GM18858 (cell line): Measurements from ENCODE around the gene INHBE.
"Not testable (repeated sequence)": the region's sequence is repeated elsewhere in the genome, so short reads cannot be mapped to it uniquely, and the experiment has no call there.

Source experiments
- ATAC-seq: cut with Tn5 transposase; IDR thresholded peaks from one replicate; pipeline ENCODE4 v1.9.1; 2021; ENCODE audit not compliant: unreplicated experiment

INHBE gene

DNA sequence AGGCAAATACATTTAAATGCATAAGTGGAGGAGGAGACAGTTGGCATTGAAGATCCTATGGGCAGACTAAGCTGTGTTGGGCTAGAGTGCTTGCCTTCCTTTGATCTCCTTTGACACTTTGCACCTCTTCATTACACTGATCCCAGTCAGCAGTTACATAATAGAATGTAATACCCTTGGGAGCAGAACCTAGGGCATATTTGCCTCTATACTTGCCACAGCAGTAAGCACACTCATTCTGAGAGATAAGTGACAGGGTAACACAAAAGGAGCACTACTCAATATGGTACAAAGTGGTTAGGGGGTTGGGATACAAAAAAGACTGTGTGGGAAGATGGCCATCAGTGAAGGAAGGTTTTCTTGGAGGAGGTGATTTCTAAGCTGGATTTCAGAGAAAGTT, 41.7 kb downstream of the INHBE start:
- ATAC-seq: no peak

DNA sequence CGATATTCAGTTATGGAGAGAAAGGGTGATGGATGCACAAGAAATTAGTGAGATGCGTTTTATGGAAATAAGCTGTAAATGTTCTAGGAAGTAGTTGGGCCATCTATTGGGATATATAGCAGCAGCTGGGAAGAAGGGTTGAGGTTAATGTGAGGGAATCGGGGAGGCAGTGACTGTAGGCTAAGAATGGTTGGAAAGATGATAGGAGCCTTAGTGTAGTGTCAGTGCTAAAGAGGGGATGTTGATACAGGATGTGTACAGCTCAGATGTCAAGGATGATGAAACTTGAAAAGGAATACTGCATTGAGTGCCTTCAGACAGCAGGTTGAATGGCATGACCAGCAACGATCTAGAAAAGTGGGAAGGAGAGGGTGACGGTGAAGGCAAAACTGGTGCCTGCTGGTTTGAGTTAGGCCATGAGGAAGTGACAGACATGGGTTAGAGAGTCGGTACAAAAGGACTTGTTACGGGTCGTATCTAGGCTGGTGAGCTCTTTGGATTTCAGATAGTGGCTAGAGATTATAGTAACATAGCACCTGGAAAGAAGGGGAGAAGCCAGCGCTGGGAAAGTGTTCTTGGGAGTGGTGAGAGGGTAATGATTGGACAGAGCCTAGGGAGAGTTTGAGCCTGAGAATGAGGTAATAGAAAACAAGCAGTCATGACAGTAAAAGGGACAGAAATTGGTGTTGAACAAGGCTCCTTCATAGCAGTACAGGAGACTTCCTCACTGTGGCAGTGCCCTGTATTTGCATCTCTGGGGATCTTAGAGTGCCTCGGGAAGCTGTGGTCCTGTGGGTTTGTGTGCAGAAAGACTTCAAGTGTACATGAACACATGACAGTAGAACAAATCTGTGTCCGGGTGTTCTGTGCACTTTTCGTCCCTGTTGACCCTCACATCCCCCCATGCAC, 42.4 kb downstream of the INHBE start:
- ATAC-seq: no peak

DNA sequence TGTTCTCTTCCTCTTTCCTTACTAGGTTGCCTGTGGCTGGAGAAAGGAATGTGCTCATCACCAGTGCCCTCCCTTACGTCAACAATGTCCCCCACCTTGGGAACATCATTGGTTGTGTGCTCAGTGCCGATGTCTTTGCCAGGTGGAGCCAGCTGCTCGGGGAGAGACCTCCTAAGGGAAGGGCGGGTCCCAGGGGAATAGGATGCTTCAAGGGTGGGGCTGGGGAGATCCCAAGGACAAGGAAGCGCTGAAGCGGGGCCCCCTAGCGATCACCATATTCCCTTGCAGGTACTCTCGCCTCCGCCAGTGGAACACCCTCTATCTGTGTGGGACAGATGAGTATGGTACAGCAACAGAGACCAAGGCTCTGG, 43.0 kb downstream of the INHBE start:
- ATAC-seq: no peak

DNA sequence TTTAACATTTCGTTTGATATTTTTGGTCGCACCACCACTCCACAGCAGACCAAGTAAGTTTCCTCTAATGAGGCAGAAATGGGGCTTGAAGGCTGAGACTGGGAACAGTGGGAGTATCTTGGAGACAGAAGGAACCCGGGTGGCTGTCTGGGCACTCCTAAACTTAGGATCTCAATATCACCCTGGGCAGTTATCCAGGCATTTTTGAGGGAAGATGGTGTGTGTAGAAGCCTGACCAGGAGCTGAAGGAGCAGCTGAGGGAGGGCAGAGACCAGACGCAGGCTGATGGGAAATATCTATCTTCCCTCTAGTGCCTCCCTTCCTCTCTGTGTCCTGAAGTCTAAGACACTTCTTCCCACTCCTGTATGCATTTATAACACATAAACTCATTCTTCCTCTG, 43.5 kb downstream of the INHBE start:
- ATAC-seq: no peak

DNA sequence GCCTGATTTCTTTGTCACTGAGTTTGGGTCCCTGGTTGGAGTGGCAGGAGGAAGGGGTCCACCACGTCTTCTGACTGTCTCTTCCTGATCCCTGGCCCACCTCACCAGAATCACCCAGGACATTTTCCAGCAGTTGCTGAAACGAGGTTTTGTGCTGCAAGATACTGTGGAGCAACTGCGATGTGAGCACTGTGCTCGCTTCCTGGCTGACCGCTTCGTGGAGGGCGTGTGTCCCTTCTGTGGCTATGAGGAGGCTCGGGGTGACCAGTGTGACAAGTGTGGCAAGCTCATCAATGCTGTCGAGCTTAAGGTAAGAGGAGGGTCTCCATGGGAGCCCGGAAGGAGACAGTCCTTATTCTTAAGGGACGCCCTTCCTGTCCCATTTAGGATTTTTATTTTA, 45.1 kb downstream of the INHBE start:
- no peak for ATAC-seq

DNA sequence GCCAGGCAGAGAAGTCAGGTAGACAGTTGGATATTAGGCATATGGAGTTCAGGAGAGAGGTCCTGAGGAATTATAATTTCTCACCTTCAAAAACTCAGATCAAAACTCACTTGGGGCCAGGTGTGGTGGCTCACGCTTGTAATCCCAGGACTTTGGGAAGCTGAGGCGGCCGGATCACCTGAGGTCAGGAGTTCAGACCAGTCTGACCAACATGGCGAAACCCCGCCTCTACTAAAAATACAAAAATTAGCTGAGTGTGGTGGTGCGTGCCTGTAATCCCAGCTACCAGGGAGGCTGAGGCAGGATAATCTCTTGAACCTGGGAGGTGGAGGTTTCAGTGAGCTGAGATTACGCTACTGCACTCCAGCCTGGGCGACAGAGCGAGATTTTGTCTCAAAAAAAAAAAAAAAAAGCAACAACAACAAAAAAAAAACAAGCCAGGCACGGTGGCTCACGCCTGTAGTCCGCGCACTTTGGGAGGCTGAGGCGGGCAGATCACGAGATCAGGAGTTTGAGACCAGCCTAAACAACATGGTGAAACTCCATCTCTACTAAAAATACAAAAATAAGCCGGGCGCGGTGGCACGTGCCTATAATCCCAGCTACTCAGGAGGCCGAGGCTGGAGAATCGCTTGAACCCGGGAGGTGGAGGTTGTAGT, 47.3 kb downstream of the INHBE start:
- ATAC-seq: not testable (repeated sequence)

DNA sequence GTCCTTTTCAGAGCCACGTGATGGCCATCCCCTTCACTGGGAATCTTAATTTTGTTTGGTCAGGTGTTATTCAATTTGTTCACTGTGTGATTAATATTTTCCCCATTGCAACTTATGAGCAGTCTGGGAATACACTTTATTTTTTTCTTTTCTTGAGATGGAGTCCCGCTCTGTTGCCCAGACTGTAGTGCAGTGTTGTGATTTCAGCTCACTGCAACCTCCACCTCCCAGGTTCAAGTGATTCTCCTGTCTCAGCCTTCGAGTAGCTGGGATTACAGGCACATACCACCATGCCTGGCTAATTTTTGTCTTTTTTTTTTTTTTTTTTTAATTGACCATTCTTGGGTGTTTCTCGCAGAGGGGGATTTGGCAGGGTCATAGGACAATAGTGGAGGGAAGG, 51.4 kb downstream of the INHBE start:
- not testable (repeated sequence) for ATAC-seq
